ENCODE results near the gene LRRFIP1. TPM values are rescaled to one million over a fixed set of nuclear protein-coding genes. Genes with fewer than 3 reads are reported as not detected.

LRRFIP1 gene
- total and polyA plus RNA-seq, 2 of the 13 experiments (the other 11 are each of a cell fraction or from before 2014, with no cell fraction given), result 15.9 to 40.5 TPM

- TF ChIP-seq KIAA2018 (CRISPR knock-in tag; IDR thresholded peaks at IDR 0.05; ENCODE audit: borderline replicate concordance) (no peak), ZNF746 (CRISPR knock-in tag; IDR thresholded peaks at IDR 0.05) (no peak), MZF1 (CRISPR knock-in tag; IDR thresholded peaks at IDR 0.05; ENCODE audit: borderline replicate concordance) (no peak), ARID2 (CRISPR knock-in tag; IDR thresholded peaks at IDR 0.05; ENCODE audit: borderline replicate concordance) (0 out of 2 replicates have a peak, but pooled peaks have one; percentile 29), ZSCAN9 (CRISPR knock-in tag; IDR thresholded peaks at IDR 0.05; ENCODE audit: borderline replicate concordance) (0 out of 2 replicates have a peak, but pooled peaks have one; percentile 16), ZNF20 (CRISPR knock-in tag; IDR thresholded peaks at IDR 0.05) (no peak), ZNF350 (CRISPR knock-in tag; IDR thresholded peaks at IDR 0.05; ENCODE audit: borderline replicate concordance, low read depth) (no peak), ZNF780A (CRISPR knock-in tag; IDR thresholded peaks at IDR 0.05) (no peak), ZNF776 (CRISPR knock-in tag; IDR thresholded peaks at IDR 0.05) (peak; percentile 77; the same call in 1 of the 2 replicates), ZNF10 (CRISPR knock-in tag; IDR thresholded peaks at IDR 0.05; ENCODE audit: borderline replicate concordance, low read depth) (no peak), MXD1 (CRISPR knock-in tag; IDR thresholded peaks at IDR 0.05) (peak; percentile 79), MLXIP (CRISPR knock-in tag; IDR thresholded peaks at IDR 0.05; ENCODE audit: borderline replicate concordance) (0 out of 2 replicates have a peak, but pooled peaks have one; percentile 39), ZNF326 (CRISPR knock-in tag; IDR thresholded peaks at IDR 0.05; ENCODE audit: borderline replicate concordance) (no peak), RXRA (CRISPR knock-in tag; IDR thresholded peaks at IDR 0.05) (peak; percentile 46; the same call in 1 of the 2 replicates), ZZZ3 (CRISPR knock-in tag; IDR thresholded peaks at IDR 0.05; ENCODE audit: borderline replicate concordance) (no peak)
Measured at GRCh38 chr2:237692601-237693290, 65.4 kb downstream of the LRRFIP1 start (continued).

All from HepG2 (cell line).